Skeletal muscle satellite cell (primary cell): ENCODE measurements around the gene TRUB2.
"Not testable (repeated sequence)": the region's sequence is repeated elsewhere in the genome, so short reads cannot be mapped to it uniquely, and the experiment has no call there.

Source experiments
- H3K27me3 ChIP-seq: 2 replicates; pipeline ENCODE4 v1.7.0; 2013; ENCODE audit warnings: low read length; ENCODE audit not compliant: control insufficient read depth, insufficient read depth
- H3K36me3 ChIP-seq: 2 replicates; pipeline ENCODE4 v1.7.0; 2013; ENCODE audit warnings: mild to moderate bottlenecking, control low read depth, low read length; ENCODE audit not compliant: insufficient read depth
- H3K4me1 ChIP-seq: 2 replicates; pipeline ENCODE4 v1.7.0; 2013; ENCODE audit warnings: low read length; ENCODE audit not compliant: control insufficient read depth, insufficient read depth
- H3K4me2 ChIP-seq: 2 replicates; pipeline ENCODE4 v1.7.0; 2013; ENCODE audit warnings: mild to moderate bottlenecking, low read length
- H3K4me3 ChIP-seq: 2 replicates; pipeline ENCODE4 v1.7.0; 2013; ENCODE audit warnings: low read length
- H3K9ac ChIP-seq: 2 replicates; pipeline ENCODE4 v1.7.0; 2013; ENCODE audit warnings: mild to moderate bottlenecking, low read depth, low read length, moderate library complexity
- H3K9me3 ChIP-seq: replicated peaks from 2 replicates; pipeline ENCODE4 v1.7.0; 2013; ENCODE audit warnings: mild to moderate bottlenecking, control low read depth, low read length

TRUB2 gene

DNA sequence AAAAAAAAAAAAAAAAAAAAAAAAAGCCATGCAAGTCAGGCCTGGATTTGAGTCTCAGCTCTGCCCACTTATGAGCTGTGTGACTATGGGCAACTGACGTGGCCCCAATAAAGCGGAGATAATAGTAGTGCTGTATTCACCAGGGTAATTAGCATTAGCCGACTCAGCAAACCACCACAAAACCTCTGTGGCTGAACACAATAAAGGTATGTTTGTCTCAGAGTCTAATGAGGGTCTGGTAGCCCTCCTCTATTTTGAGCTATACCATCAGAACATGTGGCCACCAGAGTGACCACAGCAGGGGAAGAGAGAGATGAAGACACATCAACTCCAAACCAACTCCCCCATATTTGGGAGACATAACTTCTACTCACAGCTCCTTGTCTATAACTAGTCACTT, 30.2 kb downstream of the TRUB2 start:
- Histone ChIP-seq H3K4me3 (no peak overlapping the region), H3K9ac (no peak overlapping the region), H3K27me3 (no peaks in the 10 kb centered on the region), H3K9me3 (no peaks in the 10 kb centered on the region), H3K4me2 (no peak overlapping the region), H3K4me1 (peaks cover 14% of the 10 kb centered on the region), H3K36me3 (peaks cover 7% of the 10 kb centered on the region)

DNA sequence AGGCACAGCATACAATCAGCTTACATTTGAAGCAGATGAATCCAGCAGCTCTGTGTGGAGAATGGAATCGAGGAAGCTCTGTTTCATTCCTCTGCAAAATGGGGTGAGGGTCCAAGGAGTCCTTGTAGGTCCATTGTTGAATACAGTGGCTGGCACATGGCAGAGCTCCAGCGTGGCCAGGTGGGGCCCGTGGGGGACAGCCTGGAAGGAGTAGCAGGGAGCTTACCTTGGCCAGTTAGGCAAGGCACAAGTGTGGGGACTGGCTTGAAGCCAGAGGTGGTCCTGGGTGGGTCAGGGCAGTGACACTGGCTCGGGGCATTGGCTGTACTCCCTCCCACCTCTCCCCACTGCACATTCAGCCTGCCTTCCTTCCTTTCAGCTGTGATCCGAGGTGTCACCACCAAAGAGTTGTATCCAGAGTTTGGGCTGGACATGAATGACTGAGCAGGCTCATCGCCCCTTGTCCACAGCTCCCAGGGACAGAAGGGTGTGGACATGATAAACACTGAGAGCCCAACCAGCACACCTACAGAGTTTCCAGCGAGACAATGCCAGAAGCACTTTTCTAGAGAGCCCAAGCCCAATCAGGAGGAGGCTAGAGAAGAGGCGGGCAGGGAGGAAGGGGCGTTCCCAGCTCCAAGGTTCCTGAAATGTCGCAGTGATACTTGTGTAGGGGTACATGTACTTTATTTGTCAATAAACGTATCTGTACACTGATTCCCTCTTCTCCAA, 33.8 kb downstream of the TRUB2 start:
- H3K4me3 ChIP-seq = no peak overlapping the region
- peaks cover 18% of the 10 kb centered on the region for H3K36me3 ChIP-seq
- H3K27me3 ChIP-seq = no peaks in the 10 kb centered on the region
- H3K4me1 ChIP-seq = no peaks in the 10 kb centered on the region
- no peak overlapping the region for H3K9ac ChIP-seq
- H3K4me2 ChIP-seq = no peak overlapping the region
- no peaks in the 10 kb centered on the region for H3K9me3 ChIP-seq

DNA sequence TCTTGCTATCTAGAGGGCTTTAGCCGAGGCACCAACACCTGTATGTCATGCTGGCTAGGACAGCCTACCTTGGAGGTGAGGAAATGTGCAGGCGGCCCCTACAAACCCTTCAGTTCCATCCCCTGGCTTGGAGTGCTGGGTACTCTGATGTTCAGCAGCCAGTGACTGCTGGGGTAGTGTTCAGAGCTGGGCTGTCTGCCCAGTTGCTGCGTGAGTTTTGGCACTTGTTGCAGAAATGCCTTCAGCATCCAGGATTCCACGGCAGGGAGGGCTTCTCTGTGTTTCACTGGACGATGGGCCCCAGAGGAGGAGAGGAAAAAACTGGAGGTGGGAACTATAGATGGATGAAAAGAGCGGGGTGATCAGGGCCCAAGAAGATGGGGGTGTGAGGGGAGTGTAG, 35.8 kb downstream of the TRUB2 start:
- Histone ChIP-seq H3K9me3 (no peaks in the 10 kb centered on the region), H3K9ac (no peak overlapping the region), H3K36me3 (peaks cover 18% of the 10 kb centered on the region), H3K4me3 (no peak overlapping the region), H3K4me2 (no peak overlapping the region), H3K27me3 (no peaks in the 10 kb centered on the region), H3K4me1 (no peaks in the 10 kb centered on the region)

DNA sequence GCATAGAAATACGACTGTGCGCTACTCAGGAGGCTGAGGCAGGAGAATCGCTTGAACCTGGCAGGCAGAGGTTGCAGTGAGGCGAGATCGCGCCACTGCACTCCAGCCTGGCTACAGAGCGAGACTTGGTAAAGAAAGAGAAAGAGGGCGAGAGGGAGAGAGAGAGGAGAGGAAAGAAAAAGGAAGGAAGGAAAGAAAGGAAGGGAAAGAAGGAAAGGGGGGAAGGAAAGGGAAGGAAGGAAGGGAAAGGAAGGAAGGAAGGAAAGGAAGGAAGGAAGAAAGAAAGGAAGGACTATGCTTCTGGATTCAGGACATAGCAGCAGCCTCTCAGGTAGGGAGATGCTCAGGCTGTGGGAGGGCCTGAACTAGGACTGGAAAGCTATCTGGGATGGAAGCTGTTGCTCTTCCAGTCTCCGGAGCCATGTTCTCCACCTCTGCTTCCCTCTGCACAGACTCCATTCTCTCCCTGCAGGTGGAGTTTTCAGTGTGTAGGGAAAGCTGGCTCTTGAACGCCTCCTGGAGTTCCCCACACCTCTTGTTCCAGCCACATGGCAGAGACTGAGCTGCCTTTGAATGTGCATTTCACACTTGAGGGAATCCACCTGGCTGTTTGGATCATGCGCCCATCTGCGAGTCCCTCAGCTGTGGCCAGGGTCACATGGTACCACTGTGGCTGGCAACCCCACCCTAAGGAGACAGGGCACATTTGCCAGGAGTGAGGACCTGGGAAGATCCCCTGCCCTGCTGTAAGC, 37.0 kb downstream of the TRUB2 start:
- H3K4me1 ChIP-seq = no peaks in the 10 kb centered on the region
- H3K9me3 ChIP-seq = no peaks in the 10 kb centered on the region
- no peaks in the 10 kb centered on the region for H3K27me3 ChIP-seq

DNA sequence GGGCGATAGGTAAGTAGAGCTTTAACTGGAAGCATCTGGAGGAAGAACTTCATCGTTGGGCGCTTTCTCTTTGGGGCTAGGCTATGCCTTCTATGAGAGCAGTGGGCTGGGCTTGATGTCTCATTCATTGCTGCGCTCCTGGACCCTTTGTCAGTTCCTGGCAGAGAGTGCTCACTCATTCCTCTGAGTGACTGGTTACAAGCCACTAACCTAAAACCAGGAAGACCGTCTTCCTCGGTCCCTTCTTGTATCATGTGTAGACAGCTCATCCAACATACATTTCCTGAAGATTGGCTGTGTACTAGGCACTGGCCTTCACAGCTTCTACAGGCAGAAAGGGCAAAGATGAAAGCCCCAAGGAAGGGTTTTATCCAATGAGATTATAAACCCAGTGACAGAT, 39.7 kb downstream of the TRUB2 start:
- H3K9ac ChIP-seq = no peak overlapping the region
- H3K4me1 ChIP-seq = peaks cover under 1% of the 10 kb centered on the region
- peaks cover 11% of the 10 kb centered on the region for H3K36me3 ChIP-seq

More for the DNA sequence above, 37.0 kb downstream of the TRUB2 start:
- H3K4me3 ChIP-seq = no peak overlapping the region
- peaks cover 18% of the 10 kb centered on the region for H3K36me3 ChIP-seq
- no peak overlapping the region for H3K9ac ChIP-seq
- no peak overlapping the region for H3K4me2 ChIP-seq

DNA sequence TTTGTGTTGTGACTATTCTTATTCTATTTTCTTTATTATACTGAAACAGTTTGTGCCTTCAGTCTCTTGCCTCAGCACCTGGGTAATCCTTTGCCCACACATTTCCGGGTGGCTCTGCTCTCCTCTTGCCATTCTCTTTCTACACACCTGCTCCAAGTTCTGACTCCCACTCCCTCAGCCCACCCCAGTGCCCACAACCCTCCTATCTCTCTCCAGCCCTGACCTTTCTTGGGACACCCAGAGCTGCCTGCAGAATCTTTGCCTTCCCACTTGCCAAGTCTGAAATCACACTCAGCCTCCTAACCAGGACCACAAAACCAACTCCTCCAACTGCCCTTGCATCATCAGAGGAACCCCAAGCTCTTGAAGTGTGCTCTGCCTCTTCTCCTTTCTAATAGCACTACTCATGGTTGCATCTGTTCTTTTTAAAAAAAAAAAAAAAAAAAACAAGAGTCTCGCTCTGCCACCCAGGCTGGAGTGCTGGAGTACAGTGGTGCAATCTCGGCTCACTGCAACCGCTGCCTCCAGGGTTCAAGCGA, 42.1 kb downstream of the TRUB2 start:
- no peak overlapping the region for H3K4me2 ChIP-seq
- H3K27me3 ChIP-seq = no peaks in the 10 kb centered on the region
- H3K9me3 ChIP-seq = no peaks in the 10 kb centered on the region
- no peaks in the 10 kb centered on the region for H3K36me3 ChIP-seq
- H3K9ac ChIP-seq = no peak overlapping the region
- no peak overlapping the region for H3K4me3 ChIP-seq
- H3K4me1 ChIP-seq = peaks cover 8% of the 10 kb centered on the region

More for the DNA sequence above, 39.7 kb downstream of the TRUB2 start:
- Histone ChIP-seq H3K27me3 (no peaks in the 10 kb centered on the region), H3K9me3 (no peaks in the 10 kb centered on the region), H3K4me3 (no peak overlapping the region), H3K4me2 (no peak overlapping the region)

DNA sequence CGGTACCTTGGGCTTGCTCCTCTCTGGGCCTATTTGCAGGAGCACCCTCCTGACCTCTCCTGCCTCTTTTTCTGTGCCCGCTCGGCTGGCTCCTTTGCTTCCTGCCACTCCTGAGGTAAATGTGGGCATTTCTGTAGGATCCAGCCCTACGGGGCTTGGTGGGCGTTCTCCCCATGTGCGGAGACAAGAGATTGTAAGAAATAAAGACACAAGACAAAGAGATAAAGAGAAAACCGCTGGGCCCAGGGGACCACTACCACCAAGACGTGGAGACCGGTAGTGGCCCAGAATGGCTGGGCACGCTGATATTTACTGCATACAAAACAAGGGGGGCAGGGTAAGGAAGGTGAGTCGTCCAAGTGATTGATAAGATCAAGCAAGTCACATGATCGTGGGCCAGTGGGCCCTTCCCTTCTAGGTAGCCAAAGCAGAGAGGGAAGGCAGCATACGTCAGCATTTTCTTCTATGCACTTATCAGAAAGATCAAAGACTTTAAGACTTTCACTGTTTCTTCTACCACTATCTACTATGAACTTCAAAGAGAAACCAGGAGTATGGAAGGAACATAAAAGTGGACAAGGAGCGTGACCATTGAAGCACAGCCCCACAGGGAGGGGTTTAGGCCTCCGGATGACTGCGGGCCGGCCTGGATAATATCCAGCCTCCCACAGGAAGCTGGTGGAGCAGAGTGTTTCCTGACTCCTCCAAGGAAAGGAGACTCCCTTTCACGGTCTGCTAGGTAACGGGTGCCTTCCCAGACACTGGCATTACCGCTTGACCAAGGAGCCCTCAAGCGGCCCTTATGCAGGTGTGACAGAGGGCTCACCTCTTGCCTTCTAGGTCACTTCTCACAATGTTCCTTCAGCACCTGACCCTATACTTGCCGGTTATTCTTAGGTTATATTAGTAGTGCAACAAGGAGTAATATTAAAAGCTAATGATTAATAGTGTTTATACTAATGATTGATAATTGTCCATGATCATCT, 42.9 kb downstream of the TRUB2 start:
- H3K36me3 ChIP-seq, H3K4me3 ChIP-seq, H3K9me3 ChIP-seq, H3K9ac ChIP-seq, H3K27me3 ChIP-seq, H3K4me2 ChIP-seq: not testable (repeated sequence)
- peaks cover 12% of the 10 kb centered on the region for H3K4me1 ChIP-seq

DNA sequence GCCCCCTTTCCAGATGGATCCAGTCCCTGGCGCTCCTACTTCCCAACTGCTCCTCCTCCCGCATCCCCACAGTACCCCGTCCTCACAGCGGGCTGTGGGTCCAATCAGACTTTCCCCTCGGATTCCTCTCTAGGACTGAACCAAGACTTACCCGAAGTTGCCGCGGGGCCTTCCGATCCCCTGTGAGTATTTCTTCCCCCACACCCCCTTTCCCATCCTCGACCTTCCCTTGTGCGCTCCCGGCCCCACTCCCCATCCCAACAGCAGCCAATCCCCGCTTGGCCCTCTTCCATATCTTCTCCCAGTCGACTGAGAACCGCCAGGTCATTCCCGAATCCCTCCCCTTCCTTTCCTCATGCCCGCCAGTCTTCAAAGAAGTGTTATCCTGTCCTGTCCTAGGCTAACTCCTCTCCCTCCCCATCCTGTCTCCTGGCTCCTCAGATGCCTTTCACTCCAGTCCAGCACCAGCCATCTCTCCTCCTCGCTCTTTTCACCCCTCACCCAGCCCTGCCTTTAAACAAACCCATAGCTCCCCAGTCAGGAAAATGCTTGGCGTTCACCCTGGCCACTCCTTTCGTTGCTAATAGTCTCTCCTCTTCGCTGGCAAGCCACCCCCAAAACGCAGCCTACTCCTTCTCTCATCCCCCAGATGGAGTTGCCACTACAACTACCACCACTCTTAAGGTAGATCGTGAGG, 45.5 kb downstream of the TRUB2 start:
- Histone ChIP-seq H3K4me3 (peak overlapping the region; percentile 90), H3K4me2 (peak overlapping the region; percentile 97), H3K4me1 (peaks cover 18% of the 10 kb centered on the region), H3K9ac (peak overlapping the region; percentile 93), H3K36me3 (peaks cover 17% of the 10 kb centered on the region), H3K27me3 (no peaks in the 10 kb centered on the region), H3K9me3 (no peaks in the 10 kb centered on the region)

DNA sequence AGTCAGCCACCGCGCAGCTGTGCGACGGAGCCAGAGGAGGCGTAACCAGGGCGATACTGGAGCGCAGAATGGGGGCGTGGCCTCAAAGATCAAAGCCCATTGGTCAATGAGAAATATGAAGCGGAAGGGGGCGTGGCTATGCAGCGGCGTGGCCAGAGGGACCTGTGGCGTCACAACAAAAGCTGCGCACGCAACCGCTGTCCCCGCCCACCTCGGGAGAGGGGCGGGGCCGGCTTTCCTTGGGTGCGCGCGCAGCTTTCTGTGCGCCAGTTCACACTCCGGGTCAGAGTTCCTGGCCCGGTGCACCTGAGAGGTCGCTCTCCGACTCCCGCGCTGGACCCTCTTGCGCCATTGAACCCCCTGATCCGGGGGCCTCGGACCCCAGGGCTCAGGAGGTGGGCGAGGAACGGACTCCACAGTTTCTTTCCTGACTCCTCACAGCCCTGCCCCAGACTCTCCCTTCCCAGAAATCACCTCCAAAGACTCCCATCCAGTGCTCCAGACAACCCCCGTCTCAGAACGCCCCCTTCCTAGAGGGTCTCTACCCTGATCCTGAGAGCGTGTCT, 46.2 kb downstream of the TRUB2 start, which contains the start of gene SWI5:
Gene SWI5 (plus strand): TSS at position 269 of the 566 bp plus-strand sequence.
- no peaks in the 10 kb centered on the region for H3K9me3 ChIP-seq
- H3K9ac ChIP-seq = peak within 1 kb of the TSS; percentile 99
- peaks cover 18% of the 10 kb centered on the region for H3K4me1 ChIP-seq
- H3K36me3 ChIP-seq = peaks cover 23% of the 10 kb centered on the region
- H3K4me2 ChIP-seq = peak within 1 kb of the TSS; percentile 98
- H3K4me3 ChIP-seq = peak within 1 kb of the TSS; percentile 90
- no peaks in the 10 kb centered on the region for H3K27me3 ChIP-seq

DNA sequence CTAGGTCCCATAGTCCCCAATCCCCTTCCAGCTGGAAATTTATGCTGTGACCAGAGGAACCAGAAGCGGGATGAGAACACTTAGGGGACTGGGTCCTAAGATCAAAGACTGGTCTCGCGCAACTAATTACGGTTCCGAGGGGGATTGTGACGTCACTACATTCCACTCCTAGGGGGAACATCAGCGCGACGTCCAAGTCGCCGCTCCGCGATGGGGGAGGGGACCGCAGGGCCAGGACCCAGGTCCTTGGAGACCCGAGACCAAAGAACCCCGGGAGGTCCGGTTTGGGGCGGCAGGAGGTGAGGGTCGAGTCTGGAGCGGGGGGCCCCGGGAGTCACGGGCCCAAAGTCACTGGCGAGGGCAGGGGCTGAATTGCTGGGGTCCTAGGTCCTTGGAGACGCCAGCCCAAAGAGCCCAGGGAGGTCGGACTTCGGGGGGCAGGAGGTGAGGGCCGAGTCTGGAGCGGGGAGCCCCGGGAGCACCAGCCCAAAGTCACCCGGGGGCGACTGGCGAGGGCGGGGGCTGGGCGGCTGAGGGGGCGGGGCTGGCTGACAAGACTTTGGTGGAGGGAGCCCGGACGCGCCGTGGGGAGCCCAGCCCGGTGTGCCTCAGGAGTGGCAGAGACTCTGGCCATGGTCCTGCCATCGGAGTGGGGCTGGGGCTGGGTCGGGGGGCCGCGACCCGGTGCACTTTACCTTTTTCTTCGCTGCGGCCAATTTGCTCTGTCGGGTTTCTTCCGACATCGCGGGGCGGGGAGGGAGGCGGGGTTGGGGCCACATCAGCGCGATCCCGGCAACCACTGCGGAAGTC, 46.8 kb downstream of the TRUB2 start, which contains the start of gene GOLGA2:
Gene GOLGA2 (minus strand): TSS at position 810 of the 810 bp plus-strand sequence. CDS start 31 bp downstream, at position 779.
- H3K9me3 ChIP-seq = no peaks in the 10 kb centered on the region
- H3K4me1 ChIP-seq = peaks cover 18% of the 10 kb centered on the region
- H3K4me3 ChIP-seq = peak within 1 kb of the TSS; percentile 90
- H3K36me3 ChIP-seq = peaks cover 28% of the 10 kb centered on the region
- peak within 1 kb of the TSS; percentile 98 for H3K4me2 ChIP-seq
- H3K9ac ChIP-seq = peak within 1 kb of the TSS; percentile 99
- no peaks in the 10 kb centered on the region for H3K27me3 ChIP-seq
